ENCODE results near the gene EPB41L2. TPM values are rescaled to one million over a fixed set of nuclear protein-coding genes. Genes with fewer than 3 reads are reported as not detected.

EPB41L2 gene
- total and polyA plus RNA-seq, 4 experiments from 2014 or later: 3.3 to 24.3 (median 12.7) TPM

DNA sequence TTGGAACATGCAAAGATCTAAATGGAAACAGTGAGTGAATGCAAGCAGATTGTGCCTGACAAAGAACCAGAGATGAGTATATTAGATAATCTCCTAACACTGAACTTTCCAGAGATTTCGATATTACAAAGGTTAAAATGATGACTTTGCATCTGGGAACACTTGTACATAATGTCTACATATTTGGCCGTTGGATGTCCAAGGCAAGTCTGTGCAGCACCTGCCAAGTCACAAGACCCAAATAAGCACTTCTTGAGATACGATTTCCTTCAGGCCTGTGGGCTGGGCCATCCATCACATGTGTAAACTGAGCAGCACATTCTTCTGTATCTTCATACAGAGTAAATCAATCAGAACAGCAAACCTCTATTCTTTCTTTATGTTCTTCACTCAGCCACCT lies 268.3 kb downstream of the EPB41L2 start:
- Mint-ChIP-seq H3K27ac (no peak overlapping the region), H3K36me3 (no peaks in the 10 kb centered on the region), H3K4me1 (no peaks in the 10 kb centered on the region), H3K9me3 (peaks cover 0 to 3% (median under 1%) of the 10 kb centered on the region in 8 donors), H3K4me3 (no peak overlapping the region), H3K27me3 (peaks cover 0 to 1% of the 10 kb centered on the region in 2 donors)
- POLR2A ChIA-PET (ENCODE audit: partially characterized antibody): no interaction called here
- no peak for DNase-seq
- CTCF ChIA-PET (ENCODE audit: partially characterized antibody): no interaction called here
- intact Hi-C loops (cut with micrococcal nuclease): no loop called here
- no peaks in the 10 kb centered on the region for H3K36me3 ChIP-seq (ENCODE audit: insufficient read depth, low read length)
- no peaks in the 10 kb centered on the region for H3K4me1 ChIP-seq (ENCODE audit: insufficient read depth, low read length)
- H3K27me3 ChIP-seq (ENCODE audit: insufficient read depth, low read length): no peaks in the 10 kb centered on the region
- no peak overlapping the region for H3K4me3 ChIP-seq (ENCODE audit: low read length in 2 of 2)
- no peak overlapping the region for H3K27ac ChIP-seq (ENCODE audit: low read depth, low read length)
- H3K9me3 ChIP-seq (ENCODE audit: control insufficient read depth in 1 of 2, low read length in 2 of 2): no peaks in the 10 kb centered on the region

GRCh38 chr6:130794010-130794697 lies 268.9 kb downstream of the EPB41L2 start:
- CTCF ChIA-PET (ENCODE audit: partially characterized antibody): no interaction called here
- peaks cover 0 to 2% (median 0%) of the 10 kb centered on the region in 8 donors for H3K9me3 Mint-ChIP-seq

More at GRCh38 chr6:130794010-130794697, 268.9 kb downstream of the EPB41L2 start:
- DNase-seq: no peak
- Mint-ChIP-seq H3K4me1 (no peaks in the 10 kb centered on the region), H3K36me3 (no peaks in the 10 kb centered on the region), H3K27ac (no peak overlapping the region), H3K27me3 (peaks cover 0 to 1% of the 10 kb centered on the region in 2 donors), H3K4me3 (no peak overlapping the region)
- no peaks in the 10 kb centered on the region for H3K4me1 ChIP-seq (ENCODE audit: insufficient read depth, low read length)
- intact Hi-C loops (cut with micrococcal nuclease): no loop called here
- H3K36me3 ChIP-seq (ENCODE audit: insufficient read depth, low read length): no peaks in the 10 kb centered on the region
- no peaks in the 10 kb centered on the region for H3K27me3 ChIP-seq (ENCODE audit: insufficient read depth, low read length)
- no peak overlapping the region for H3K4me3 ChIP-seq (ENCODE audit: low read length in 2 of 2)
- H3K9me3 ChIP-seq (ENCODE audit: control insufficient read depth in 1 of 2, low read length in 2 of 2): no peaks in the 10 kb centered on the region
- POLR2A ChIA-PET (ENCODE audit: partially characterized antibody): no interaction called here
- no peak overlapping the region for H3K27ac ChIP-seq (ENCODE audit: low read depth, low read length)

Other genes with a start within 250 kb of the EPB41L2 start
- gene SMLR1, start 235.8 kb downstream of the EPB41L2 start, total RNA-seq: not detected
- not detected for gene SMLR1, start 235.8 kb downstream of the EPB41L2 start, polyA plus RNA-seq
- gene AKAP7, start 72.2 kb upstream of the EPB41L2 start, total RNA-seq: 10 to 100 TPM; 15.4 to 16.2 TPM
- gene AKAP7, start 72.2 kb upstream of the EPB41L2 start, polyA plus RNA-seq: 10 to 100 TPM; 14.5 to 19.0 TPM

Data from CD4-positive, alpha-beta memory T cell (primary cell).